Measurements from ENCODE around the gene EMILIN1.

Gene EMILIN1

GRCh38 chr2:27123302-27124150 lies 45.1 kb downstream of the EMILIN1 start, which contains the start of gene ABHD1:
TSS of gene ABHD1 (plus strand) at chr2:27123815. CDS start at chr2:27123949, 134 bp downstream.
- no peak for DNase-seq (ENCODE audit: low spot score)

- DNase-seq (ENCODE audit: low spot score) = no peak
These were observed 46.7 kb downstream of the EMILIN1 start for GRCh38 chr2:27125104-27125503.

- DNase-seq (ENCODE audit: low spot score) = no peak
These were observed 47.9 kb downstream of the EMILIN1 start for GRCh38 chr2:27126252-27126710.

GRCh38 chr2:27127883-27128667 lies 49.7 kb downstream of the EMILIN1 start:
- no peak for DNase-seq (ENCODE audit: low spot score)

- no peak for DNase-seq (ENCODE audit: low spot score)
These were observed 50.5 kb downstream of the EMILIN1 start for GRCh38 chr2:27128668-27129571.

DNA sequence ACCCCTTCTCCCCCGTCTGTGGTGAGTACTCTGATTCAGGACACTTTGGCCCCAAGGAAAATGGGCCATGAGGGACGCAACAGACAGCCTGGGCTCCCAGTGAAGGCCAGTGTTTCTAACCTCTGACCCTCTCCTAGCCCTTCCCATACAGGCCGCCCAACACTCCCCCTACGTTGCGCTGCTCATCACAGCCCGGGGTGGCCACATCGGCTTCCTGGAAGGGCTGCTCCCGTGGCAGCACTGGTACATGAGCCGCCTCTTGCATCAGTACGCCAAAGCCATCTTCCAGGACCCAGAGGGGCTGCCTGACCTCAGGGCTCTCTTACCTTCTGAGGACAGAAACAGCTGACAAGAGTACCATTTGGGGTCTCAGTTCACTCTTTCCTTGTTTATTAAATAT lies 52.0 kb downstream of the EMILIN1 start:
- DNase-seq (ENCODE audit: low spot score) = no peak

DNA sequence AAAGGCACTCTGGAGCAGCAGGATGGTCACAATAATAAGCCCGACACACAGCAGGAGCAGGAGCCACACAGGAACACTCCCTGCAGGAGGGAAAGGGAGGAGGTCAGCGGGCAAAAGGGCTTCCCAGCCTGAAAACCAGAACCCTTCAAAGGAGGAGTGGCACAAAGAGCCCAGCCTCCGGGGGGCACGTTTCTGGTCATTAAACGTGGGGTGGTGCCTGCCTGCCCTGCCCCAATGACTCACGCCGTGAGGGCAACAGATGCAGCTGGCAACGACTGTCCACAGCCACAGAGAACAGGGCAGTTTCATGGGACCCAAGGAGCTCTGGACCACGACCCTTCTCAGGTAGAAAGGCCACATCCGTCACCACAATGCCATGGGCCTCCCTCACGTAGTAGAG lies 53.0 kb downstream of the EMILIN1 start:
- no peak for DNase-seq (ENCODE audit: low spot score)

- DNase-seq (ENCODE audit: low spot score) = peak; percentile 58
These were observed 54.9 kb downstream of the EMILIN1 start for GRCh38 chr2:27133195-27133875.

GRCh38 chr2:27133905-27134780 lies 55.7 kb downstream of the EMILIN1 start, which contains the start of gene PREB:
TSS of gene PREB (minus strand) at chr2:27134636. CDS start at chr2:27134421, 215 bp downstream.
- peak; percentile 95 for DNase-seq (ENCODE audit: low spot score)

DNA sequence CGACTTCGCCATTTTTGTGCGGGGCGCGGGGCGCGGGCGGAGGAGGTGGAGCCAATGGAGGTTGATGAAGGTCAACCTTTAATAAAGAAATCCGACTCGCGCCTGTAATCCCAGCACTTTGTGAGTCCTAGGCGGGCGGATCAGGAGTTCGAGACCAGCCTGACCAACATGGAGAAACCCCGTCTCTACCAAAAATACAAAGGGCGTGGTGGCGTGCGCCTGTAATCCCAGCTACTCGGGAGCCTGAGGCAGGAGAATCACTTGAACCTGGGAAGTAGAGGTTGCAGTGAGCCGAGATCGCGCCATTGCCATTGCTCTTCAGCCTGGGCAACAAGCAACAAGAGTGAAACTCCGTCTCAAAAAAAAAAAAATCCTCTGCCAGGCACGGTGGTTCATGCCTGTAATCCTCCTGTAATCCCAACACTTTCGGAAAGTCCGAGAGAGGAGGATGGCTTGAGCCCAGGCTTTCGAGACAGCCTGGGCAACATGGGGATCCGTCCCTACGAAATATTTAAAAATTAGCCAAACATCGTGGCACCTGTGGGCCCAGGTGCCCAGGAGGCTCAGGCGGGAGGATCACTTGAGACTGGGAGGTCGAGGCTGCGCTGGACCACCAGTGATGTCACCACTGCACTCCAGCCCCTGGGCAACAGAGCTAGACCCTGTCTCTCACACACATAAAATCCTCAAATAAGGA lies 56.5 kb downstream of the EMILIN1 start:
- DNase-seq (ENCODE audit: low spot score) = no peak

GRCh38 chr2:27135478-27135955 lies 57.1 kb downstream of the EMILIN1 start:
- DNase-seq (ENCODE audit: low spot score) = no peak
